GM19035 (cell line): ENCODE data around the gene FOXO3.

Experiments
- ATAC-seq: cut with Tn5 transposase; IDR thresholded peaks from one replicate; pipeline ENCODE4 v1.9.1; 2021; ENCODE audit not compliant: unreplicated experiment

The FOXO3 gene

GRCh38 chr6:108710551-108710950, 149.8 kb downstream of the FOXO3 start:
- no peak for ATAC-seq

GRCh38 chr6:108711071-108711470, 150.4 kb downstream of the FOXO3 start:
- no peak for ATAC-seq

- no peak for ATAC-seq
These were observed 151.1 kb downstream of the FOXO3 start for GRCh38 chr6:108711826-108712225.

- ATAC-seq = no peak
These were observed 152.2 kb downstream of the FOXO3 start for GRCh38 chr6:108712946-108713345.

GRCh38 chr6:108714101-108714765, 153.5 kb downstream of the FOXO3 start:
- ATAC-seq = no peak

GRCh38 chr6:108714766-108715414, 154.2 kb downstream of the FOXO3 start:
- ATAC-seq = no peak

GRCh38 chr6:108715832-108716231, 155.1 kb downstream of the FOXO3 start:
- no peak for ATAC-seq

GRCh38 chr6:108716801-108717791, 156.4 kb downstream of the FOXO3 start:
- no peak for ATAC-seq

GRCh38 chr6:108719477-108719876, 158.8 kb downstream of the FOXO3 start:
- ATAC-seq = no peak

GRCh38 chr6:108720827-108721226, 160.1 kb downstream of the FOXO3 start:
- ATAC-seq = no peak

GRCh38 chr6:108721286-108721685, 160.6 kb downstream of the FOXO3 start:
- ATAC-seq = no peak

- ATAC-seq = no peak
These were observed 162.9 kb downstream of the FOXO3 start for GRCh38 chr6:108723594-108723993.

GRCh38 chr6:108726726-108727339, 166.1 kb downstream of the FOXO3 start:
- ATAC-seq = no peak

- no peak for ATAC-seq
These were observed 167.4 kb downstream of the FOXO3 start for GRCh38 chr6:108727966-108728730.

- ATAC-seq = no peak
These were observed 168.1 kb downstream of the FOXO3 start for GRCh38 chr6:108728826-108729225.

- ATAC-seq = no peak
These were observed 170.2 kb downstream of the FOXO3 start for GRCh38 chr6:108730635-108731515.

GRCh38 chr6:108732091-108732870, 171.6 kb downstream of the FOXO3 start:
- no peak for ATAC-seq

- no peak for ATAC-seq
These were observed 172.3 kb downstream of the FOXO3 start for GRCh38 chr6:108733051-108733450.
